Measurements from ENCODE around the gene CAPN15. TPM values are rescaled to one million over a fixed set of nuclear protein-coding genes. Genes with fewer than 3 reads are reported as not detected.

CAPN15 gene
- total RNA-seq, 1 donor from 2014 or later = 38.7 TPM

DNA sequence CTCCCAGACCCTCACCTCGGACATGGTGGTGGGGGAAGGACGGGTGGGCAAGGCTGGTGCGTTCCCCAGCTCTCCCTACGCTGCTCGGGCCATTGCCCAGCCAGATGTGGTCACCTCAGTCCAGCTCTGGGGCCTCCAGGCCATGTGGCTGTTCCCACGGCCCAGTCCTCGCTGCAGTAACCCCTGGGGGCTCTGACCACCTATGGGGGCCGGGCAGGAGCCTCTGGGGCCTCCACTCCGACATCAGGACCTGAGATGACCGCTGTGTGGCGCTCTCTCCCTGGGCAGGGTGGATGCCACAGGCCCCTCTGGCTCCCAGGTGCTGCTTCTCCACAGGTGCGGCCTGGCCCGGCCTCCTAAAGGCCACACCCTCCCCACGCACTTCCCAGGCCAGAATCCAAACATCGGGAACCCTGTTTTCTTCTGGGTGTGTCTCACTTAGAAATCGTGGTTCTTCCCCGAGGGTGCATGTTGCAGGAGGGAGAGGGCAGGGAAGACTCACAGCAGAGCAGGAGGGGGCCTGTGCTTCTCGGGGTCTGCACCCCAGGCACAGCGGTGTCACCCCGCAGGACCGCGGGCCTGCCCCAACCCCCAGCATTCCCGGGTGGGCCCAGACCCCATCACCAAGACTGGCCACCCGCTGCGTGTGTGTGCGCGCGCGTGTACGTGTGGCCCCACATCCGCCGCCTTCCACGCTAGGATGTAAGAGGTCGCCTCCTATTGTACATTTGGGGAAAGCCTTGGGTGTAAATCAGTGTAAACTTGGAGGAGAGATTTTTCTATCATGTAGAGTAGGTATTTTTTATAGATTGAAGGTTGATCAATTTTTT, 5.9 kb upstream of the CAPN15 start:
- H3K9ac ChIP-seq (ENCODE audit: low read length) = no peak overlapping the region
- no peaks in the 10 kb centered on the region for H3K27me3 Mint-ChIP-seq (ENCODE audit: low read depth, unreplicated experiment)
- H3K4me3 Mint-ChIP-seq (ENCODE audit: unreplicated experiment) = no peak overlapping the region
- H3K36me3 Mint-ChIP-seq (ENCODE audit: low read depth, unreplicated experiment) = peaks cover 7% of the 10 kb centered on the region
- H3K27ac Mint-ChIP-seq (ENCODE audit: unreplicated experiment) = no peak overlapping the region
- DNase-seq (ENCODE audit: low read depth) = no peak
- no peak overlapping the region for H3K27ac ChIP-seq (ENCODE audit: low read depth, low read length)
- no peak for TF ChIP-seq CTCF (IDR thresholded peaks at IDR 0.05; ENCODE audit: insufficient read depth, low read depth, low read length)
- no peak for TF ChIP-seq EZH2 (IDR thresholded peaks at IDR 0.05; ENCODE audit: insufficient read depth, low read length)
- no peak overlapping the region for H3K4me3 ChIP-seq (ENCODE audit: insufficient read depth, low read depth, low read length)
- H3K79me2 ChIP-seq (ENCODE audit: insufficient read depth, low read length) = peaks cover 25% of the 10 kb centered on the region
- H3K36me3 ChIP-seq (ENCODE audit: insufficient read depth, low read length) = peaks cover 3% of the 10 kb centered on the region
- no peak overlapping the region for H2AFZ ChIP-seq (ENCODE audit: low read depth, low read length)
- no peaks in the 10 kb centered on the region for H3K27me3 ChIP-seq (ENCODE audit: insufficient read depth, low read length)
- no peak for FAIRE-seq
- H3K9me3 Mint-ChIP-seq (ENCODE audit: unreplicated experiment) = no peaks in the 10 kb centered on the region
- H3K4me1 ChIP-seq (ENCODE audit: insufficient read depth, low read length) = peaks cover 20% of the 10 kb centered on the region
- peaks cover 11% of the 10 kb centered on the region for H3K4me1 Mint-ChIP-seq (ENCODE audit: low read depth, unreplicated experiment)
- H3K9me3 ChIP-seq (ENCODE audit: insufficient read depth, low read depth, low read length) = no peaks in the 10 kb centered on the region
- no peak overlapping the region for H3K4me2 ChIP-seq (ENCODE audit: low read length)
- H4K20me1 ChIP-seq (ENCODE audit: insufficient read depth, low read length) = peaks cover 28% of the 10 kb centered on the region

DNA sequence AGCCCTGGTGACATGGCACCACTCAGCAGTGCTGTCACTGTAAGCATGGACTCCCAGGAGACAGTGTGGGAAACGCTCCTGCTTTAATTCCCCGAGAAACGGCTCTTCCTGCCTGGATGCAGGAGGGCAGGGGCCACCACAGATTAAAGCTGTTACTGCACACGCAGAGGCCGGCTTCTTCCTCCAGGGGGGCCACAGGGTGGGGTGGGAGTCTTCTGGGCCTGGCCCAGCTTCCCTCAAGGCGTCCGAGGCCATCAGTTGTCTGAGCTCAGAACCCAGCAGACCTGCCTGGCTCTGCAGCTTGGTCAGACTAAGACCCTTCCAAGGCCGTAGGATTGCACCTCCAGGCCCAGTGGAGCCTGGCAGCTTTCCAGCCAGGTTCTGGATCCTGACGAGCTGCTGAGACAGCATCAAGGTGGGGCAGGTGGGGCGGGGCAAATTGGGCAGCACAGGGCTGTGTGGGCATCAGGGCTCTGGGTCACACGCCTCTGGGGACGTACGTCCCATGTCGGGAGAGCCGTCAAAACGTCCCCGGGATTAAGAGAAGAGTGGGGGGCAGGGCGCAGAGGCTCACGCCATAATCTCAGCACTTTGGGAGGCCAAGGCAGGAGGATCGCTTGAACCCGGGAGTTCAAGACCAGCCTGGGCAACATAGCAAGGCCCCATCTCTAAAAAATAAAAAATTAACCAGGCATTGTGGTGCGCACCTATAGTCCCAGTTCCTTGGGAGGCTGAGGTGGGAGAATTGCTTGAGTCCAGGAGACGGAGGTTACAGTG, 5.0 kb upstream of the CAPN15 start:
- peaks cover 12% of the 10 kb centered on the region for H3K4me1 Mint-ChIP-seq (ENCODE audit: low read depth, unreplicated experiment)
- H3K36me3 Mint-ChIP-seq (ENCODE audit: low read depth, unreplicated experiment) = peaks cover 5% of the 10 kb centered on the region
- no peaks in the 10 kb centered on the region for H3K9me3 ChIP-seq (ENCODE audit: insufficient read depth, low read depth, low read length)
- H3K27me3 Mint-ChIP-seq (ENCODE audit: low read depth, unreplicated experiment) = no peaks in the 10 kb centered on the region
- H3K27me3 ChIP-seq (ENCODE audit: insufficient read depth, low read length) = no peaks in the 10 kb centered on the region
- no peaks in the 10 kb centered on the region for H3K9me3 Mint-ChIP-seq (ENCODE audit: unreplicated experiment)
- H3K4me3 ChIP-seq (ENCODE audit: insufficient read depth, low read depth, low read length) = no peak overlapping the region
- peaks cover 3% of the 10 kb centered on the region for H3K36me3 ChIP-seq (ENCODE audit: insufficient read depth, low read length)
- H3K4me2 ChIP-seq (ENCODE audit: low read length) = no peak overlapping the region
- H3K79me2 ChIP-seq (ENCODE audit: insufficient read depth, low read length) = peaks cover 32% of the 10 kb centered on the region
- no peak for FAIRE-seq
- no peak overlapping the region for H3K27ac ChIP-seq (ENCODE audit: low read depth, low read length)
- peaks cover 22% of the 10 kb centered on the region for H3K4me1 ChIP-seq (ENCODE audit: insufficient read depth, low read length)
- H2AFZ ChIP-seq (ENCODE audit: low read depth, low read length) = no peak overlapping the region
- H3K4me3 Mint-ChIP-seq (ENCODE audit: unreplicated experiment) = no peak overlapping the region
- no peak overlapping the region for H3K9ac ChIP-seq (ENCODE audit: low read length)
- no peak overlapping the region for H3K27ac Mint-ChIP-seq (ENCODE audit: unreplicated experiment)
- DNase-seq (ENCODE audit: low read depth) = no peak
- TF ChIP-seq EZH2 (IDR thresholded peaks at IDR 0.05; ENCODE audit: insufficient read depth, low read length) (no peak), CTCF (IDR thresholded peaks at IDR 0.05; ENCODE audit: insufficient read depth, low read depth, low read length) (no peak)
- peaks cover 30% of the 10 kb centered on the region for H4K20me1 ChIP-seq (ENCODE audit: insufficient read depth, low read length)
